ENCODE results near the gene ZNF697. TPM values are rescaled to one million over a fixed set of nuclear protein-coding genes. Genes with fewer than 3 reads are reported as not detected.

The ZNF697 gene
- total RNA-seq, 1 experiment from 2014 or later = 17.4 TPM

- H2AFZ ChIP-seq (ENCODE audit: low read length) = no peak overlapping the region
- no CpG with 5 or more reads among the region's 5 CpGs for WGBS (ENCODE audit: extremely low coverage, insufficient read length, low lambda C conversion rate)
Observed at GRCh38 chr1:119573886-119574285, 74.2 kb downstream of the ZNF697 start.

More at GRCh38 chr1:119573886-119574285, 74.2 kb downstream of the ZNF697 start:
- H2BK12ac ChIP-seq (ENCODE audit: insufficient read length, low read depth, low read length) = no peak overlapping the region
- no peaks in the 10 kb centered on the region for H3K9me3 ChIP-seq (ENCODE audit: control insufficient read depth, low read depth, low read length)
- no peaks in the 10 kb centered on the region for H3K4me1 ChIP-seq (ENCODE audit: insufficient read depth, low read length)
- no peak overlapping the region for H2BK15ac ChIP-seq (ENCODE audit: low read depth, low read length)
- H3K23ac ChIP-seq (ENCODE audit: insufficient read length, low read depth, low read length) = no peak overlapping the region
- H3K9ac ChIP-seq (ENCODE audit: extremely low read depth, insufficient read length, low read length) = no peak overlapping the region
- H4K20me1 ChIP-seq (ENCODE audit: control insufficient read depth, insufficient read depth, insufficient read length) = no peaks in the 10 kb centered on the region
- H3K23me2 ChIP-seq (ENCODE audit: insufficient read length, low read depth, low read length, poor library complexity, severe bottlenecking) = no peaks in the 10 kb centered on the region
- Mint-ChIP-seq H3K4me3 (no peak overlapping the region), H3K27me3 (ENCODE audit: low read depth) (peaks cover 9% of the 10 kb centered on the region), H3K27ac (no peak overlapping the region), H3K4me1 (peaks cover 6 to 11% of the 10 kb centered on the region in 2 experiments), H3K36me3 (ENCODE audit: insufficient read depth in 1 of 3, low read depth in 3 of 3) (no peaks in the 10 kb centered on the region), H3K9me3 (peaks cover 2% of the 10 kb centered on the region in 2 experiments; a peak in 2 of 5 replicates)
- H3K4me2 ChIP-seq (ENCODE audit: insufficient read depth, insufficient read length, low read length) = no peak overlapping the region
- no peak for DNase-seq
- no peak overlapping the region for H2AK5ac ChIP-seq (ENCODE audit: insufficient read length, low read length)
- no peak overlapping the region for H2BK120ac ChIP-seq (ENCODE audit: low read depth, low read length, poor library complexity, severe bottlenecking)
- no peak overlapping the region for H4K5ac ChIP-seq (ENCODE audit: insufficient read length, low read depth, low read length)
- H4K8ac ChIP-seq (replicated peaks; ENCODE audit: insufficient read length, low read depth, low read length) = no peak overlapping the region
- no peak overlapping the region for H3K18ac ChIP-seq (ENCODE audit: insufficient read length, low read depth, low read length)
- no peak overlapping the region for H3T11ph ChIP-seq (ENCODE audit: low read length)
- no peak overlapping the region for H2BK5ac ChIP-seq (ENCODE audit: insufficient read length, low read length)
- no peak overlapping the region for H3K27ac ChIP-seq (ENCODE audit: insufficient read length, low read depth, low read length)
- no peaks in the 10 kb centered on the region for H3K79me2 ChIP-seq (ENCODE audit: insufficient read depth, low read length)
- H4K91ac ChIP-seq (ENCODE audit: insufficient read length, low read depth, low read length) = no peak overlapping the region
- no peak overlapping the region for H3K4ac ChIP-seq (ENCODE audit: low read depth, low read length)
- no peaks in the 10 kb centered on the region for H3K27me3 ChIP-seq (ENCODE audit: insufficient read depth, low read length)
- H2BK20ac ChIP-seq (ENCODE audit: low read depth, low read length, poor library complexity, severe bottlenecking) = no peak overlapping the region
- no peaks in the 10 kb centered on the region for H3K79me1 ChIP-seq (ENCODE audit: insufficient read depth, low read depth, low read length, poor library complexity, severe bottlenecking)
- TF ChIP-seq CTCF (conservative IDR thresholded peaks at IDR 0.05) = no peak
- H3K56ac ChIP-seq (ENCODE audit: insufficient read length, low read depth, low read length) = no peak overlapping the region
- H3K14ac ChIP-seq (ENCODE audit: insufficient read depth, low read length) = no peak overlapping the region

Data from H9 (cell line).